HG03095 (cell line): ENCODE measurements around the gene GAGE12J.
"Not testable (repeated sequence)": the region's sequence is repeated elsewhere in the genome, so short reads cannot be mapped to it uniquely, and the experiment has no call there.

Experiments used
- ATAC-seq: cut with Tn5 transposase; IDR thresholded peaks from one replicate; pipeline ENCODE4 v1.9.1; 2021; ENCODE audit warnings: moderate library complexity; ENCODE audit not compliant: unreplicated experiment

Gene GAGE12J

GRCh38 chrX:49309401-49309981, 12.3 kb upstream of the GAGE12J start:
- no peak for ATAC-seq

- no peak for ATAC-seq
Observed at GRCh38 chrX:49310371-49310770, 11.5 kb upstream of the GAGE12J start.

- ATAC-seq: no peak
Observed at GRCh38 chrX:49312176-49312575, 9.7 kb upstream of the GAGE12J start.

GRCh38 chrX:49316085-49316484, 5.8 kb upstream of the GAGE12J start:
- no peak for ATAC-seq

- not testable (repeated sequence) for ATAC-seq
Observed at GRCh38 chrX:49322266-49322665, 429 bp downstream of the GAGE12J start.

- ATAC-seq: not testable (repeated sequence)
Observed at GRCh38 chrX:49323735-49324134, 1.9 kb downstream of the GAGE12J start.

- not testable (repeated sequence) for ATAC-seq
Observed at GRCh38 chrX:49330421-49330820, 8.6 kb downstream of the GAGE12J start.

- not testable (repeated sequence) for ATAC-seq
Observed at GRCh38 chrX:49331282-49331681, 9.4 kb downstream of the GAGE12J start, which contains the start of gene GAGE13. Gene GAGE13, plus strand, starts transcription at chrX:49331582. Its CDS starts 1,156 bp downstream, at chrX:49332738.

GRCh38 chrX:49331841-49332240, 10.0 kb downstream of the GAGE12J start:
- not testable (repeated sequence) for ATAC-seq

- ATAC-seq: not testable (repeated sequence)
Observed at GRCh38 chrX:49341449-49341848, 19.6 kb downstream of the GAGE12J start.

- not testable (repeated sequence) for ATAC-seq
Observed at GRCh38 chrX:49344496-49345175, 22.8 kb downstream of the GAGE12J start.

- not testable (repeated sequence) for ATAC-seq
Observed at GRCh38 chrX:49345402-49345801, 23.6 kb downstream of the GAGE12J start.

GRCh38 chrX:49346150-49346549, 24.3 kb downstream of the GAGE12J start:
- not testable (repeated sequence) for ATAC-seq
